Neural cell (in vitro differentiated cells): ENCODE results near the gene GRIK2.

Experiments used
- EZH2 ChIP-seq: fragments of 200-600, 300-800 bp; shearing (Covaris generic), sonication (generic); IDR thresholded peaks from 2 replicates; pipeline ENCODE4 v1.6.1; 2014; ENCODE audit warnings: antibody characterized with exemption, low read length, borderline replicate concordance, mild to moderate bottlenecking; ENCODE audit not compliant: insufficient read depth, poor library complexity, severe bottlenecking
- POLR2AphosphoS5 ChIP-seq: IDR thresholded peaks from 2 replicates; pipeline ENCODE4 v1.6.1; 2012
- REST ChIP-seq: IDR thresholded peaks from 2 replicates; pipeline ENCODE4 v1.6.1; 2012; ENCODE audit warnings: borderline replicate concordance
- TF ChIP-seq, protein P1 (sequence below): fragments of 450-650 bp; IDR thresholded peaks from 2 replicates; pipeline ENCODE4 v1.5.1; 2014; ENCODE audit warnings: antibody characterized with exemption, mild to moderate bottlenecking, moderate library complexity; ENCODE audit not compliant: poor library complexity, severe bottlenecking

DNA sequence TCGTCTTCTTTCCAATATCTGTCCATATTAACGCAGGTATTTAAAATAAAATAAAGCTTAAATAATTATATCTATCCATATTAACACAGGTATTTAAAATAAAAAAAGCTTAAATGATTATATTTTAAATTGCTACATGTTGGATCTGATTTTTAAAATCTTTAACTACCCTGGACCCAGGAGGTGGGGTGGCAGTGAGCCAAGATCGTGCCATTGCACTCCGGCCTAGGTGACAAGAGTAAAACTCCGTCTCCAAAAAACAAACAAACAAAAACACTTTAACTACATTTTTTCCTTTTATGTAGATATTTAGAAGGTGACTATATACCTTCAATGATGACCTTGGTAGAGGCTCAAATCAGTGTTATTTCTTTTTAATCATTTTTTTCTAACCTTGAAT, 211.9 kb downstream of the GRIK2 start:
- TF ChIP-seq EZH2 (no peak), REST (no peak), POLR2AphosphoS5 (no peak)
- TF ChIP-seq, protein P1, sequence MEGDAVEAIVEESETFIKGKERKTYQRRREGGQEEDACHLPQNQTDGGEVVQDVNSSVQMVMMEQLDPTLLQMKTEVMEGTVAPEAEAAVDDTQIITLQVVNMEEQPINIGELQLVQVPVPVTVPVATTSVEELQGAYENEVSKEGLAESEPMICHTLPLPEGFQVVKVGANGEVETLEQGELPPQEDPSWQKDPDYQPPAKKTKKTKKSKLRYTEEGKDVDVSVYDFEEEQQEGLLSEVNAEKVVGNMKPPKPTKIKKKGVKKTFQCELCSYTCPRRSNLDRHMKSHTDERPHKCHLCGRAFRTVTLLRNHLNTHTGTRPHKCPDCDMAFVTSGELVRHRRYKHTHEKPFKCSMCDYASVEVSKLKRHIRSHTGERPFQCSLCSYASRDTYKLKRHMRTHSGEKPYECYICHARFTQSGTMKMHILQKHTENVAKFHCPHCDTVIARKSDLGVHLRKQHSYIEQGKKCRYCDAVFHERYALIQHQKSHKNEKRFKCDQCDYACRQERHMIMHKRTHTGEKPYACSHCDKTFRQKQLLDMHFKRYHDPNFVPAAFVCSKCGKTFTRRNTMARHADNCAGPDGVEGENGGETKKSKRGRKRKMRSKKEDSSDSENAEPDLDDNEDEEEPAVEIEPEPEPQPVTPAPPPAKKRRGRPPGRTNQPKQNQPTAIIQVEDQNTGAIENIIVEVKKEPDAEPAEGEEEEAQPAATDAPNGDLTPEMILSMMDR = no peak
